Stomach (tissue), 4 donors: ENCODE data around the gene GJB3.

Experiments used
- POLR2A ChIP-seq, 4 donors: fragments of 450-650 bp; IDR thresholded peaks; one replicate each; pipeline ENCODE4 v1.6.1; 2016; ENCODE audit warnings: antibody characterized with exemption in 4 of 4, control low read depth in 2 of 4, mild to moderate bottlenecking in 1 of 4, moderate library complexity in 1 of 4
- TF ChIP-seq, protein P1 (sequence below), 7 experiments: fragments of 450-650 bp in 4 of 7; fragments of 200-600 bp in 3 of 7; sonication (generic) in 3 of 7; IDR thresholded peaks; one replicate each; pipeline ENCODE4 v1.5.1; 2016 to 2019; ENCODE audit warnings: antibody characterized with exemption in 7 of 7, control low read depth in 2 of 7, mild to moderate bottlenecking in 1 of 7

- TF ChIP-seq, protein P1, sequence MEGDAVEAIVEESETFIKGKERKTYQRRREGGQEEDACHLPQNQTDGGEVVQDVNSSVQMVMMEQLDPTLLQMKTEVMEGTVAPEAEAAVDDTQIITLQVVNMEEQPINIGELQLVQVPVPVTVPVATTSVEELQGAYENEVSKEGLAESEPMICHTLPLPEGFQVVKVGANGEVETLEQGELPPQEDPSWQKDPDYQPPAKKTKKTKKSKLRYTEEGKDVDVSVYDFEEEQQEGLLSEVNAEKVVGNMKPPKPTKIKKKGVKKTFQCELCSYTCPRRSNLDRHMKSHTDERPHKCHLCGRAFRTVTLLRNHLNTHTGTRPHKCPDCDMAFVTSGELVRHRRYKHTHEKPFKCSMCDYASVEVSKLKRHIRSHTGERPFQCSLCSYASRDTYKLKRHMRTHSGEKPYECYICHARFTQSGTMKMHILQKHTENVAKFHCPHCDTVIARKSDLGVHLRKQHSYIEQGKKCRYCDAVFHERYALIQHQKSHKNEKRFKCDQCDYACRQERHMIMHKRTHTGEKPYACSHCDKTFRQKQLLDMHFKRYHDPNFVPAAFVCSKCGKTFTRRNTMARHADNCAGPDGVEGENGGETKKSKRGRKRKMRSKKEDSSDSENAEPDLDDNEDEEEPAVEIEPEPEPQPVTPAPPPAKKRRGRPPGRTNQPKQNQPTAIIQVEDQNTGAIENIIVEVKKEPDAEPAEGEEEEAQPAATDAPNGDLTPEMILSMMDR (IDR thresholded peaks at IDR 0.05) = no peak
- no peak for TF ChIP-seq POLR2A (IDR thresholded peaks at IDR 0.05)
These were observed 11.4 kb downstream of the GJB3 start for GRCh38 chr1:34792424-34792823.
